Progenitor cell of endocrine pancreas (in vitro differentiated cells): ENCODE results near the gene TP53TG3E. TPM values are rescaled to one million over a fixed set of nuclear protein-coding genes. Genes with fewer than 3 reads are reported as not detected.
"Not testable (repeated sequence)": the region's sequence is repeated elsewhere in the genome, so short reads cannot be mapped to it uniquely, and the experiment has no call there.

Source experiments
- DNase-seq: peaks from one replicate; pipeline ENCODE4 v3.0.0; 2021; ENCODE audit warnings: low spot score; ENCODE audit not compliant: unreplicated experiment
- H3K27ac Mint-ChIP-seq: 2 replicates; pipeline ENCODE4 v1.8.0; 2021; ENCODE audit warnings: mild to moderate bottlenecking, moderate library complexity, mixed read lengths
- H3K27me3 Mint-ChIP-seq: 2 replicates; pipeline ENCODE4 v1.8.0; 2021; ENCODE audit warnings: mixed read lengths
- H3K36me3 Mint-ChIP-seq: 2 replicates; pipeline ENCODE4 v1.8.0; 2022; ENCODE audit warnings: mixed read lengths; ENCODE audit not compliant: insufficient read depth
- H3K4me1 Mint-ChIP-seq: 2 replicates; pipeline ENCODE4 v1.8.0; 2021; ENCODE audit warnings: low read depth, mixed read lengths
- H3K4me3 Mint-ChIP-seq: 2 replicates; pipeline ENCODE4 v1.8.0; 2021; ENCODE audit warnings: low read depth, mild to moderate bottlenecking, moderate library complexity, mixed read lengths
- H3K9me3 Mint-ChIP-seq: 2 replicates; pipeline ENCODE4 v1.8.0; 2021; ENCODE audit warnings: low read depth, mixed read lengths
- long read RNA-seq: library from polyadenylated mRNA; unstranded; transcript quantifications from one replicate; pipeline ENCODE4 v2.0.0, GENCODE V29; 2020
- total RNA-seq: library from RNA; stranded (reverse); gene quantifications from 2 replicates; pipeline ENCODE4 v1.2.1, GENCODE V29; 2021

TP53TG3E gene, protein sequence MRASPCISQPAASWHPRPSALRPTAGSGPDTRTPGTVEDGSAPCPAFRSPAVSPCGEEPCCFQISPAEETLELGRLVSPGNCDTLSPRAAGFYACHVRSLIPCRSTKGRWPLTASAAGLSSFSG
- not detected in 2 replicates for total RNA-seq
- long read RNA-seq, result 0 reads

DNA sequence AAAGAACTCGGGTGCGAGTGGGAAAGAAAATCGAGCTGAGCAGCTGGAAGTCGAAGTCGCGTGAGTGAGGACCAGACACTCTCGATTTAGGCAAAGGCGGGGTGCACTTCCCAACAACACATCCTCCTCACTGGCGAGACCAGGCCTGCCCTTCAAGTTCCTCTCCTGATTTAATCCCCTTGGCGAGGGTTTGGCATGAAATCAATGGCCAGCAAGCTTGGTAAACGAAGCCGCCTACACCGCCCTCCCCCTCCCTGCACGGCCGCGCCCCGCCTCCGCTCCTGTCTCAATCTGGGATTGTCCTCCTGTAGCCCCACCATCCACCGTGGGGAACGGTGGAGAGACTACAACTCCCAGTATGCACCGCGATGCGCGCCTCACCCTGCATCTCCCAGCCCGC is at the start of gene TP53TG3E:
Gene TP53TG3E, plus strand, starts transcription at position 301 of the 400 bp plus-strand sequence. Its CDS starts 68 bp downstream, at position 369.
- H3K36me3 Mint-ChIP-seq, DNase-seq, H3K9me3 Mint-ChIP-seq, H3K4me3 Mint-ChIP-seq, H3K27me3 Mint-ChIP-seq, H3K27ac Mint-ChIP-seq, H3K4me1 Mint-ChIP-seq: not testable (repeated sequence)

DNA sequence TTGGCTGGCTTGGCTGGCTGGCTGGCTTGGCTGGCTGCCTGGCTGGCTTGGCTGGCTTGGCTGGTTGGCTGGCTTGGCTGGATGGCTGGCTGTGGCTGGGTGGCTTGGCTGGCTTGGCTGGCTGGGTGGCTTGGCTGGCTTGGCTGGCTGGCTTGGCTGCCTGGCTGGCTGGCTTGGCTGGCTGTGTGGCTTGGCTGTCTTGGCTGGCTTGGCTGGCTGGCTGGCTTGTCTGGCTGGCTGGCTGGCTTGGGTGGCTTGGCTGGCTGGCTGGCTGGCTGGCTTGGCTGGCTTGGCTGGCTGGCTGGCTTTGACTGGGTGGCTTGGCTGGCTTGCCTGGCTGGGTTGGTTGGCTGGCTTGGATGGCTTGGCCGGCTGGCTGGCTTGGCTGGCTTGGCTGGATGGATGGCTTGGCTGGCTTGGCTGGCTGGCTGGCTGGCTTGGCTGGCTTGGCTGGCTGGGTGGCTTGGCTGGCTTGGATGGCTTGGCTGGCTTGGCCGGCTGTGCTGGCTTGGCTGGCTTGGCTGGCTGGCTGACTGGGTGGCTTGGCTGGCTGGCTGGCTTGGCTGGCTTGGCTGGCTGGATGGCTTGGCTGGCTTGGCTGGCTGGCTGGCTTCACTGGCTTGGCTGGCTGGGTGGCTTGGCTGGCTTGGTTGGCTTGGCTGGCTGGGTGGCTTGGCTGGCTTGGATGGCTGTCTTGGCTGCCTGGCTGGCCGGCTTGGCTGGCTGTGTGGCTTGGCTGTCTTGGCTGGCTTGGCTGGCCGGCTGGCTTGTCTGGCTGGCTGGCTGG is 32.3 kb downstream of the TP53TG3E start:
- not testable (repeated sequence) for H3K4me3 Mint-ChIP-seq, H3K27ac Mint-ChIP-seq, H3K4me1 Mint-ChIP-seq, H3K27me3 Mint-ChIP-seq, H3K36me3 Mint-ChIP-seq, H3K9me3 Mint-ChIP-seq
- peak; percentile 54 for DNase-seq

DNA sequence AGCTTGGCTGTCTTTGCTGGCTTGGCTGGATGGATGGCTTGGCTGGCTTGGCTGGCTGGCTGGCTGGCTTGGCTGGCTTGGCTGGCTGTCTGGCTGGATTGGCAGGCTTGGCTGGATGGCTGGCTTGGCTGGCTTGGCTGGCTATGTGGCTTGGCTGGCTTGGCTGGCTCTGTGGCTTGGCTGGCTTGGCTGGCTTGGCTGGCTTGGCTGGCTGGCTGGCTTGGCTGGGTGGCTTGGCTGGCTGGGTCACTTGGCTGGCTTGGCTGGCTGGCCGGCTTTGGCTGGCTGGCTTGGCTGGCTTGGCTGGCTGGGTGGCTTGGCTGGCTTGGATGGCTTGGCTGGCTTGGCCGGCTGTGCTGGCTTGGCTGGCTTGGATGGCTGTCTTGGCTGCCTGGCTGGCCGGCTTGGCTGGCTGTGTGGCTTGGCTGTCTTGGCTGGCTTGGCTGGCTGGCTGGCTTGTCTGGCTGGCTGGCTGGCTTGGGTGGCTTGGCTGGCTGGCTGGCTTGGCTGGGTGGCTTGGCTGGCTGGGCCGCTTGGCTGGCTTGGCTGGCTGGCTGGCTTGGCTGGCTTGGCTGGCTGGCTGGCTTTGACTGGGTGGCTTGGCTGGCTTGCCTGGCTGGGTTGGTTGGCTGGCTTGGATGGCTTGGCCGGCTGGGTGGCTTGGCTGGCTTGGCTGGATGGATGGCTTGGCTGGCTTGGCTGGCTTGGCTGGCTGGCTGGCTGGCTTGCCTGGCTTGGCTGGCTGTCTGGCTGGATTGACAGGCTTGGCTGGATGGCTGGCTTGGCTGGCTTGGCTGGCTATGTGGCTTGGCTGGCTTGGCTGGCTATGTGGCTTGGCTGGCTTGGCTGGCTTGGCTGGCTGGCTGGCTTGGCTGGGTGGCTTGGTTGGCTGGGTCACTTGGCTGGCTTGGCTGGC is 33.8 kb downstream of the TP53TG3E start:
- not testable (repeated sequence) for H3K4me3 Mint-ChIP-seq, H3K4me1 Mint-ChIP-seq, H3K27ac Mint-ChIP-seq, H3K27me3 Mint-ChIP-seq, H3K9me3 Mint-ChIP-seq, H3K36me3 Mint-ChIP-seq
- peak; percentile 55 for DNase-seq

DNA sequence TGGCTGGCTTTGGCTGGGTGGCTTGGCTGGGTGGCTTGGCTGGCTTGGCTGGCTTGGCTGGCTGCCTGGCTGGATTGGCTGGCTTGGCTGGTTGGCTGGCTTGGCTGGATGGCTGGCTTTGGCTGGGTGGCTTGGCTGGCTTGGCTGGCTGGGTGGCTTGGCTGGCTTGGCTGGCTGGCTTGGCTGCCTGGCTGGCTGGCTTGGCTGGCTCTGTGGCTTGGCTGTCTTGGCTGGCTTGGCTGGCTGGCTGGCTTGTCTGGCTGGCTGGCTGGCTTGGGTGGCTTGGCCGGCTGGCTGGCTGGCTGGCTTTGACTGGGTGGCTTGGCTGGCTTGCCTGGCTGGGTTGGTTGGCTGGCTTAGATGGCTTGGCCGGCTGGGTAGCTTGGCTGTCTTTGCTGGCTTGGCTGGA is 34.4 kb downstream of the TP53TG3E start:
- H3K9me3 Mint-ChIP-seq, H3K4me3 Mint-ChIP-seq, H3K27ac Mint-ChIP-seq, H3K27me3 Mint-ChIP-seq, H3K36me3 Mint-ChIP-seq, H3K4me1 Mint-ChIP-seq: not testable (repeated sequence)
- DNase-seq, result peak; percentile 10

DNA sequence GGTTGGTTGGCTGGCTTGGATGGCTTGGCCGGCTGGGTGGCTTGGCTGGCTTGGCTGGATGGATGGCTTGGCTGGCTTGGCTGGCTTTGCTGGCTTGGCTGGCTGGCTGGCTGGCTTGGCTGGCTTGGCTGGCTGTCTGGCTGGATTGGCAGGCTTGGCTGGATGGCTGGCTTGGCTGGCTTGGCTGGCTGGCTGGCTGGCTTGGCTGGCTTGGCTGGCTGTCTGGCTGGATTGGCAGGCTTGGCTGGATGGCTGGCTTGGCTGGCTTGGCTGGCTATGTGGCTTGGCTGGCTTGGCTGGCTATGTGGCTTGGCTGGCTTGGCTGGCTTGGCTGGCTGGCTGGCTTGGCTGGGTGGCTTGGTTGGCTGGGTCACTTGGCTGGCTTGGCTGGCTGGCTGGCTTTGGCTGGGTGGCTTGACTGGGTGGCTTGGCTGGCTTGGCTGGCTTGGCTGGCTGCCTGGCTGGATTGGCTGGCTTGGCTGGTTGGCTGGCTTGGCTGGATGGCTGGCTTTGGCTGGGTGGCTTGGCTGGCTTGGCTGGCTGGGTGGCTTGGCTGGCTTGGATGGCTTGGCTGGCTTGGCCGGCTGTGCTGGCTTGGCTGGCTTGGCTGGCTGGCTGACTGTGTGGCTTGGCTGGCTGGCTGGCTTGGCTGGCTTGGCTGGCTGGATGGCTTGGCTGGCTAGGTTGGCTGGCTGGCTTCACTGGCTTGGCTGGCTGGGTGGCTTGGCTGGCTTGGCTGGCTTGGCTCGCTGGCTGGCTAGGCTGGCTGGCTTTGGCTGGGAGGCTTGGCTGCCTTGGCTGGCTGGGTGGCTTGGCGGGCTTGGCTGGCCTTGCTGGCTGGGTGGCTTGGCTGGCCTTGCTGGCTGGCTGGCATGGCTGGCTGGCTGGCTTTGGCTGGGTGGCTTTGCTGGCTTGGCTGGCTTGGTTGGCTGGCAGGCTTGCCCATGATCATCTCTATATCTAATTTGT is 35.3 kb downstream of the TP53TG3E start:
- not testable (repeated sequence) for H3K4me1 Mint-ChIP-seq, H3K9me3 Mint-ChIP-seq, H3K4me3 Mint-ChIP-seq, H3K27me3 Mint-ChIP-seq, H3K27ac Mint-ChIP-seq, H3K36me3 Mint-ChIP-seq
- DNase-seq, result peak; percentile 57

Other genes starting within 250 kb of the TP53TG3E start
- gene TP53TG3C, start 110.1 kb upstream of the TP53TG3E start, total RNA-seq, result not detected in 2 replicates
- gene TP53TG3B, start 56.5 kb downstream of the TP53TG3E start, total RNA-seq, result not detected in 2 replicates
- not detected in 2 replicates for gene TP53TG3F, start 155.3 kb downstream of the TP53TG3E start, total RNA-seq